Left lung (tissue), 10 donors: Measurements from ENCODE around the gene PRKCZ. TPM values are rescaled to one million over a fixed set of nuclear protein-coding genes. Genes with fewer than 3 reads are reported as not detected.

Source experiments
- ATAC-seq: fragments of 200-7000 bp; cut with Tn5 transposase; one replicate; pipeline ENCODE4 v1.9.1; 2020; ENCODE audit warnings: moderate library complexity
- DNase-seq, 4 donors: peaks; one replicate each; pipeline ENCODE4 v3.0.0-alpha.2; 2013 to 2020
- H3K27ac ChIP-seq, 2 donors: fragments of 200-600 bp; sonication (generic) in 1 of 2; one replicate each; pipeline versions ENCODE4 v1.5.0 to v1.8.0; 2020 to 2021
- H3K27me3 ChIP-seq, 2 donors: fragments of 200-600 bp; sonication (generic) in 1 of 2; one replicate each; pipeline versions ENCODE4 v1.5.0 to v1.8.0; 2020 to 2021
- H3K36me3 ChIP-seq, 2 donors: fragments of 200-600 bp; sonication (generic) in 1 of 2; one replicate each; pipeline versions ENCODE4 v1.5.0 to v1.8.0; 2020 to 2021
- H3K4me1 ChIP-seq, 2 donors: fragments of 200-600 bp; one replicate each; pipeline ENCODE4 v1.8.0; 2021
- H3K4me3 ChIP-seq, 2 donors: fragments of 200-600 bp; sonication (generic) in 1 of 2; one replicate each; pipeline versions ENCODE4 v1.5.0 to v1.8.0; 2020 to 2021; ENCODE audit warnings: mild to moderate bottlenecking in 1 of 2
- H3K9me3 ChIP-seq, 2 donors: fragments of 200-600 bp; sonication (generic) in 1 of 2; one replicate each; pipeline versions ENCODE4 v1.5.0 to v1.8.0; 2020 to 2021
- CTCF ChIP-seq, 2 donors: fragments of 200-600 bp; sonication (generic) in 1 of 2; IDR thresholded peaks; one replicate each; pipeline versions ENCODE4 v1.5.0 to v1.8.0; 2021; ENCODE audit warnings: antibody characterized with exemption in 2 of 2
- intact Hi-C, 2 donors: fragments of 100-400 bp; cut with DNase I; formaldehyde crosslinking; loops; one replicate each; pipeline versions ENCODE4 v1.11.2 to v1.14.2; 2022
- polyA plus RNA-seq, 6 donors: library from polyadenylated mRNA; unstranded; fragments of 120-200 nt; gene quantifications; one replicate each; pipeline ENCODE4 v1.2.1, GENCODE V29; 2013; ENCODE audit not compliant: insufficient read length in 6 of 6
- total RNA-seq, 2 donors: library from RNA; stranded (reverse); fragmentation: NEBNext Ultra II Directional; extraction: Animal tissue kit (Norgen Biotek cat#: 25700); gene quantifications; one replicate each; pipeline ENCODE4 v1.2.1, GENCODE V29; 2021
- donor health status: DM: no; HTN: yes; CAD: no.
- donor health status: DM: no; HTN: no; CAD: no.

Gene PRKCZ
- total and polyA plus RNA-seq, 8 donors: 37.5 to 129 (median 48.0) TPM

GRCh38 chr1:2095394-2095793 is 45.2 kb downstream of the PRKCZ start:
- H3K9me3 ChIP-seq: peaks cover 0 to 14% of the 10 kb centered on the region in 2 donors
- H3K27me3 ChIP-seq: peaks cover 0 to 4% of the 10 kb centered on the region in 2 donors
- DNase-seq: no peak
- no peak for TF ChIP-seq CTCF (IDR thresholded peaks at IDR 0.05)
- peaks cover 0 to 11% of the 10 kb centered on the region in 2 donors for H3K4me1 ChIP-seq
- intact Hi-C loops: no loop called here
- no peaks in the 10 kb centered on the region for H3K36me3 ChIP-seq
- no peak overlapping the region for H3K4me3 ChIP-seq
- ATAC-seq: no peak
- H3K27ac ChIP-seq: no peak overlapping the region

- Histone ChIP-seq H3K4me1 (peaks cover 0 to 11% of the 10 kb centered on the region in 2 donors), H3K9me3 (peaks cover 0 to 14% of the 10 kb centered on the region in 2 donors), H3K4me3 (no peak overlapping the region), H3K27ac (no peak overlapping the region), H3K36me3 (no peaks in the 10 kb centered on the region), H3K27me3 (peaks cover 0 to 4% of the 10 kb centered on the region in 2 donors)
- DNase-seq (no peak), ATAC-seq (no peak)
- intact Hi-C loops: no loop called here
- no peak for TF ChIP-seq CTCF (IDR thresholded peaks at IDR 0.05)
These were observed 45.9 kb downstream of the PRKCZ start for GRCh38 chr1:2095981-2096736.

- Histone ChIP-seq H3K27me3 (no peaks in the 10 kb centered on the region), H3K27ac (peak overlapping the region; percentile 54 to 76), H3K9me3 (peaks cover 0 to 14% of the 10 kb centered on the region in 2 donors), H3K4me3 (no peak overlapping the region), H3K4me1 (peaks cover 0 to 11% of the 10 kb centered on the region in 2 donors), H3K36me3 (no peaks in the 10 kb centered on the region)
- peak in 1 of 4 donors; percentile 67 for DNase-seq
- intact Hi-C loops: no loop called here
- peak; percentile 52 for ATAC-seq
- TF ChIP-seq CTCF (IDR thresholded peaks at IDR 0.05): no peak
These were observed 47.4 kb downstream of the PRKCZ start for GRCh38 chr1:2097386-2098300.

GRCh38 chr1:2098301-2098698 is 48.1 kb downstream of the PRKCZ start:
- H3K4me3 ChIP-seq: no peak overlapping the region
- no peak for TF ChIP-seq CTCF (IDR thresholded peaks at IDR 0.05)
- H3K9me3 ChIP-seq: peaks cover 0 to 14% of the 10 kb centered on the region in 2 donors
- H3K27me3 ChIP-seq: no peaks in the 10 kb centered on the region
- H3K4me1 ChIP-seq: peaks cover 0 to 11% of the 10 kb centered on the region in 2 donors
- DNase-seq (peak in 1 of 4 donors; percentile 71), ATAC-seq (peak; percentile 85)
- intact Hi-C loops: no loop called here
- H3K36me3 ChIP-seq: no peaks in the 10 kb centered on the region
- peak overlapping the region; percentile 54 to 76 for H3K27ac ChIP-seq
